Body of pancreas (tissue), 4 donors: Measurements from ENCODE around the gene CCDC70. TPM values are rescaled to one million over a fixed set of nuclear protein-coding genes. Genes with fewer than 3 reads are reported as not detected.

ENCODE experiments used
- ATAC-seq: fragments of 150-250 bp; one replicate; pipeline ENCODE4 v1.9.1; 2016
- DNase-seq, 4 donors: peaks; one replicate each; pipeline ENCODE4 v3.0.0-alpha.2; 2019
- H3K27ac ChIP-seq, 4 donors: fragments of 200-600 bp; sonication (generic); 1 replicate in 3 of 4; 2 replicates in 1 of 4; pipeline versions ENCODE4 v1.5.1 to v1.6.1; 2016 to 2019; ENCODE audit warnings: mild to moderate bottlenecking in 1 of 4, mixed read lengths in 1 of 4, moderate library complexity in 1 of 4
- H3K27me3 ChIP-seq, 2 donors: fragments of 200-600 bp; sonication (generic); one replicate each; pipeline ENCODE4 v1.6.0; 2016; ENCODE audit warnings: mild to moderate bottlenecking in 1 of 2
- H3K36me3 ChIP-seq, 2 donors: fragments of 200-600 bp; sonication (generic); replicated peaks in 1 of 2; 2 replicates each; pipeline ENCODE4 v1.5.1; 2016; ENCODE audit warnings: low read depth in 2 of 2; ENCODE audit not compliant: insufficient read depth in 1 of 2
- H3K4me1 ChIP-seq: fragments of 200-600 bp; sonication (generic); one replicate; pipeline ENCODE4 v1.6.0; 2016
- H3K4me3 ChIP-seq, 2 donors: fragments of 200-600 bp; sonication (generic); 1 replicate in 1 of 2; 2 replicates in 1 of 2; pipeline ENCODE4 v1.5.1; 2016 to 2019
- H3K9me3 ChIP-seq, 3 donors: fragments of 200-600 bp; sonication (generic); 1 replicate in 2 of 3; 2 replicates in 1 of 3; pipeline ENCODE4 v1.5.1; 2016
- POLR2A ChIP-seq, 3 donors: fragments of 450-650 bp; IDR thresholded peaks; one replicate each; pipeline ENCODE4 v1.6.1; 2016; ENCODE audit warnings: antibody characterized with exemption in 3 of 3, mild to moderate bottlenecking in 2 of 3
- WGBS, 2 donors: methylation state at CpG; one replicate each; pipeline ENCODE4 v1.1.5; 2017; 5-methylcytosine and 5-hydroxymethylcytosine counted together
- intact Hi-C: fragments of 100-400 bp; cut with DNase I; formaldehyde crosslinking; loops from one replicate; pipeline ENCODE4 v1.15.1; 2023
- total RNA-seq, 2 donors: library from RNA; depleted of rRNA; stranded (reverse); fragments of >200 nt; gene quantifications; one replicate each; pipeline ENCODE4 v1.1.0, GENCODE V29; 2016
- TF ChIP-seq, protein P1 (sequence below), 7 experiments: fragments of 450-650 bp in 4 of 7; fragments of 200-600 bp in 3 of 7; sonication (generic) in 3 of 7; IDR thresholded peaks; one replicate each; pipeline ENCODE4 v1.5.1; 2016 to 2019; ENCODE audit warnings: antibody characterized with exemption in 7 of 7

Gene CCDC70
- total RNA-seq, 2 donors from 2014 or later: not detected

DNA sequence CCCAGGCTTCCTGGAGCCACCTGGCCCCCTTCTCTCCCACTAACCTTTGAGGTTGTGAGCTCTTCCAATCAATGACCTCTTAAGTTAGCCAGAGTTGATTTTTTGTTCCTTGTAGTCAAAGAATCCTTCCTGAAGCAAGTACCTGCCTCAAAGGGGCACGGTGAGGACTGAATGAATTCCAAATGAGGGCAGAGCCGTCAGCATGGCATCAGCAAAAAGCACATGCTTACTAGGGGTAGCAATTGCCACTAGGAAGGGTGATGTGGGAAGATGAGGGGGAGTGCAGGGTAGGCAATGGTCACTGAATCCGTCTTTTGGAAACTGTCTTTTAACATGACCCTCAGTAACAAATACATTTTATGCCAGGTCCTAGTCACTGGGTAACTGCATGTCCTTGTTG is 42.2 kb upstream of the CCDC70 start:
- WGBS, 2 donors: 83 to 84% methylated on average over 3 of the region's 3 CpGs
- intact Hi-C loops: loop anchor here (10.0 kb wide), 2 partner anchors 185 to 315 kb away; no protein-coding TSS in a partner anchor
- Histone ChIP-seq H3K4me1 (peaks cover 15% of the 10 kb centered on the region), H3K4me3 (no peak overlapping the region), H3K36me3 (no peaks in the 10 kb centered on the region), H3K27ac (no peak overlapping the region), H3K9me3 (no peaks in the 10 kb centered on the region), H3K27me3 (no peaks in the 10 kb centered on the region)
- TF ChIP-seq, protein P1, sequence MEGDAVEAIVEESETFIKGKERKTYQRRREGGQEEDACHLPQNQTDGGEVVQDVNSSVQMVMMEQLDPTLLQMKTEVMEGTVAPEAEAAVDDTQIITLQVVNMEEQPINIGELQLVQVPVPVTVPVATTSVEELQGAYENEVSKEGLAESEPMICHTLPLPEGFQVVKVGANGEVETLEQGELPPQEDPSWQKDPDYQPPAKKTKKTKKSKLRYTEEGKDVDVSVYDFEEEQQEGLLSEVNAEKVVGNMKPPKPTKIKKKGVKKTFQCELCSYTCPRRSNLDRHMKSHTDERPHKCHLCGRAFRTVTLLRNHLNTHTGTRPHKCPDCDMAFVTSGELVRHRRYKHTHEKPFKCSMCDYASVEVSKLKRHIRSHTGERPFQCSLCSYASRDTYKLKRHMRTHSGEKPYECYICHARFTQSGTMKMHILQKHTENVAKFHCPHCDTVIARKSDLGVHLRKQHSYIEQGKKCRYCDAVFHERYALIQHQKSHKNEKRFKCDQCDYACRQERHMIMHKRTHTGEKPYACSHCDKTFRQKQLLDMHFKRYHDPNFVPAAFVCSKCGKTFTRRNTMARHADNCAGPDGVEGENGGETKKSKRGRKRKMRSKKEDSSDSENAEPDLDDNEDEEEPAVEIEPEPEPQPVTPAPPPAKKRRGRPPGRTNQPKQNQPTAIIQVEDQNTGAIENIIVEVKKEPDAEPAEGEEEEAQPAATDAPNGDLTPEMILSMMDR (IDR thresholded peaks at IDR 0.05): no peak
- TF ChIP-seq POLR2A (IDR thresholded peaks at IDR 0.05): no peak
- ATAC-seq: no peak
- no peak for DNase-seq

DNA sequence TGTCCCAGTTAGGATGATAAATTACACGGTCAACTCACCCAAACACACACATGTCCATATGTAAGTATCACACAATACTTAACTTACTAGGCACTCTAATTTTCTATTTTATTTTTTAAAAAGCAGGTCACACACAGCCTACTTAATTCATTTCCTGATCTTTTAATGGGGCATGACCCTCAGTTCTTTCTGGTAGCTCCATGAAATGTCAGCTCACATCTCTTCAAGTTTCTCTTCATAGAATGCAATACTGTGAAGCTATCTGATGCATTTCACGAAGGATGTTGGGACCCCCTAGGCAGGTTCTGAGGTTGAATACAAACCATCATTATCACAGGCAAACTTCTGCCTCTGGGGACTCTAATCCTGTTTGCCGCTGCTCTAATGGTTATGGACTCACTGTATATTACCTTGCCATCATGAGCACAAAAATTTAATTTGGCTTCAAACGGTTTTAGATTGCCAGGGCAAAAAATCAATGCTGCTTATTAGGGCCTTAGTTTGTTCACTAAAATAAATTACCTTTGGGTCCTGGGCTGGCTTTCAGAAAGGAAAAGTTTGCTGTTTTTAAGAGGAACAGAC is 41.7 kb upstream of the CCDC70 start:
- DNase-seq (no peak), ATAC-seq (no peak)
- H3K4me3 ChIP-seq: no peak overlapping the region
- no peaks in the 10 kb centered on the region for H3K27me3 ChIP-seq
- H3K27ac ChIP-seq: no peak overlapping the region
- 62 to 66% methylated on average over 4 of the region's 4 CpGs for WGBS, 2 donors
- no peaks in the 10 kb centered on the region for H3K9me3 ChIP-seq
- H3K4me1 ChIP-seq: peaks cover 10% of the 10 kb centered on the region
- TF ChIP-seq, protein P1 (IDR thresholded peaks at IDR 0.05): no peak
- no peak for TF ChIP-seq POLR2A (IDR thresholded peaks at IDR 0.05)
- intact Hi-C loops: no loop called here
- no peaks in the 10 kb centered on the region for H3K36me3 ChIP-seq

DNA sequence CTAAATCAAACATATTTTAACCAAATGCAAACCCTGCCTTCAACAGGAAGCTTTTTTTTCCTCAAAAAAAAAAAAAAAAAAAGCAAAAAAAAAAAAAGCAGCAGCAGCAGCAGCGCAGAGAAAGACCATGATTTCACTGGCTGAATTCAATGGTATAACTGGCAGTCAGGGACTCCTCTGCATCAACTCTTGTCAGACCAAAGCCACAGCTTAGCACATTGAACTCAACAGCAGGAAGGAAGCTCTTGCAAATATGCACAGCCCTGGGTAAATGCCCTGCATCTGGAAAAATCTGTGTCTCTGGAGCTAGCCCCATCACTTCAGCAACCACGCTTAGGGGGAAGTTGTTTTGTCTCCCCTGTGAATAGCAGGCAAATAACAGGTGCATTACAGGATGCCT is 40.2 kb upstream of the CCDC70 start:
- ATAC-seq: no peak

GRCh38 chr13:51822106-51822815 is 39.5 kb upstream of the CCDC70 start:
- WGBS, 2 donors: 73 to 86% methylated on average over 13 of the region's 13 CpGs
- Histone ChIP-seq H3K36me3 (no peaks in the 10 kb centered on the region), H3K4me1 (no peaks in the 10 kb centered on the region), H3K27ac (no peak overlapping the region), H3K4me3 (no peak overlapping the region), H3K9me3 (no peaks in the 10 kb centered on the region), H3K27me3 (no peaks in the 10 kb centered on the region)
- no peak for TF ChIP-seq POLR2A (IDR thresholded peaks at IDR 0.05)
- TF ChIP-seq, protein P1 (IDR thresholded peaks at IDR 0.05): no peak
- intact Hi-C loops: no loop called here
- DNase-seq (no peak), ATAC-seq (no peak)

More for the DNA sequence above, 40.2 kb upstream of the CCDC70 start:
- H3K27me3 ChIP-seq: no peaks in the 10 kb centered on the region
- no peaks in the 10 kb centered on the region for H3K4me1 ChIP-seq
- no peak for TF ChIP-seq POLR2A (IDR thresholded peaks at IDR 0.05)
- TF ChIP-seq, protein P1 (IDR thresholded peaks at IDR 0.05): no peak
- DNase-seq: no peak
- no peak overlapping the region for H3K4me3 ChIP-seq
- H3K36me3 ChIP-seq: no peaks in the 10 kb centered on the region
- intact Hi-C loops: no loop called here
- no peak overlapping the region for H3K27ac ChIP-seq
- H3K9me3 ChIP-seq: no peaks in the 10 kb centered on the region
- 56 to 72% methylated on average over 2 of the region's 2 CpGs for WGBS, 2 donors
